HEK293 (cell line): ENCODE results near the gene CD93.

Experiments
- CTCF ChIA-PET: fragments of 350-600 bp; formaldehyde crosslinking; extraction: SDS; loops from one replicate; lab custom pipeline; 2021; ENCODE audit warnings: antibody characterized with exemption; lab: Yijun Ruan, JAX
- POLR2A ChIA-PET: fragments of 300-600 bp; formaldehyde crosslinking; extraction: SDS; loops from one replicate; lab custom pipeline; 2020; ENCODE audit warnings: antibody characterized with exemption, inconsistent platforms; lab: Yijun Ruan, JAX
- H3K27ac ChIP-seq: fragments of 200-500 bp; sonication (Bioruptor generic); 2 replicates; pipeline ENCODE4 v1.5.1; 2014; ENCODE audit warnings: low read depth, low read length, control low read depth, inconsistent platforms; ENCODE audit errors: extremely low read depth
- H3K36me3 ChIP-seq, 2 experiments: fragments of 200-500 bp in 1 of 2; sonication (Bioruptor generic) in 1 of 2; 1 replicate in 1 of 2; 2 replicates in 1 of 2; pipeline ENCODE4 v1.5.1; 2014 to 2017; ENCODE audit warnings: inconsistent platforms in 2 of 2, low read length in 2 of 2; ENCODE audit not compliant: control insufficient read depth in 2 of 2, insufficient read depth in 1 of 2
- H3K4me1 ChIP-seq: fragments of 200-500 bp; sonication (Bioruptor generic); 2 replicates; pipeline ENCODE4 v1.5.1; 2014; ENCODE audit warnings: mild to moderate bottlenecking, low read length, inconsistent platforms; ENCODE audit not compliant: control insufficient read depth, insufficient read depth
- H3K4me3 ChIP-seq: 2 replicates; pipeline ENCODE4 v1.5.1; 2011; ENCODE audit warnings: low read depth, mild to moderate bottlenecking, control low read depth, low read length, moderate library complexity
- H3K9me3 ChIP-seq: fragments of 200-500 bp; sonication (Bioruptor generic); 2 replicates; pipeline ENCODE4 v1.5.1; 2014; ENCODE audit warnings: low read depth, low read length, inconsistent platforms; ENCODE audit not compliant: control insufficient read depth, insufficient read depth
- GLI2 ChIP-seq: fragments of 450-650 bp; formaldehyde crosslinking; IDR thresholded peaks from 2 replicates; pipeline ENCODE4; 2017; ENCODE audit warnings: missing biosample characterization, missing genetic modification characterization, low read depth, borderline replicate concordance
- TCF7L2 ChIP-seq: IDR thresholded peaks from 2 replicates; pipeline ENCODE4 v1.6.1; 2011; ENCODE audit warnings: low read depth, mild to moderate bottlenecking, inconsistent platforms, low read length, moderate library complexity, borderline replicate concordance
- ZBTB8A ChIP-seq: fragments of 450-650 bp; formaldehyde crosslinking; IDR thresholded peaks from 2 replicates; pipeline ENCODE4 v1.5.1; 2016; ENCODE audit warnings: missing biosample characterization, missing genetic modification characterization
- ZEB2 ChIP-seq: fragments of 450-650 bp; formaldehyde crosslinking; IDR thresholded peaks from 2 replicates; pipeline ENCODE4 v1.5.1; 2016; ENCODE audit warnings: missing biosample characterization, missing genetic modification characterization
- ZIC2 ChIP-seq: fragments of 450-650 bp; formaldehyde crosslinking; IDR thresholded peaks from 2 replicates; pipeline ENCODE4 v1.5.1; 2016; ENCODE audit warnings: missing biosample characterization, missing genetic modification characterization
- ZNF133 ChIP-seq: fragments of 450-650 bp; formaldehyde crosslinking; IDR thresholded peaks from 2 replicates; pipeline ENCODE4 v1.5.1; 2016; ENCODE audit warnings: missing biosample characterization, missing genetic modification characterization
- ZNF146 ChIP-seq: fragments of 450-650 bp; formaldehyde crosslinking; IDR thresholded peaks from 2 replicates; pipeline ENCODE4 v1.5.1; 2016; ENCODE audit warnings: missing biosample characterization, missing genetic modification characterization
- ZNF148 ChIP-seq: fragments of 450-650 bp; formaldehyde crosslinking; IDR thresholded peaks from 2 replicates; pipeline ENCODE4 v1.5.0; 2017; ENCODE audit warnings: missing biosample characterization, missing genetic modification characterization, borderline replicate concordance
- ZNF37A ChIP-seq: fragments of 450-650 bp; IDR thresholded peaks from 2 replicates; pipeline ENCODE4 v1.5.1; 2018; ENCODE audit warnings: missing biosample characterization, missing genetic modification characterization
- ZNF423 ChIP-seq: fragments of 450-650 bp; formaldehyde crosslinking; IDR thresholded peaks from 2 replicates; pipeline ENCODE4 v1.5.1; 2016; ENCODE audit warnings: missing biosample characterization, missing genetic modification characterization
- ZNF580 ChIP-seq: fragments of 450-650 bp; formaldehyde crosslinking; IDR thresholded peaks from 2 replicates; pipeline ENCODE4 v1.5.1; 2016; ENCODE audit warnings: missing biosample characterization, missing genetic modification characterization
- ZNF677 ChIP-seq: fragments of 450-650 bp; IDR thresholded peaks from 2 replicates; pipeline ENCODE4 v1.5.0; 2018; ENCODE audit warnings: missing biosample characterization, mild to moderate bottlenecking, missing genetic modification characterization, moderate library complexity
- ZNF707 ChIP-seq: fragments of 450-650 bp; formaldehyde crosslinking; IDR thresholded peaks from 2 replicates; pipeline ENCODE4 v1.5.1; 2016; ENCODE audit warnings: missing biosample characterization, missing genetic modification characterization
- ZNF785 ChIP-seq: fragments of 450-650 bp; formaldehyde crosslinking; IDR thresholded peaks from 2 replicates; pipeline ENCODE4 v1.5.1; 2016; ENCODE audit warnings: missing biosample characterization, missing genetic modification characterization
- ZSCAN16 ChIP-seq: fragments of 450-650 bp; formaldehyde crosslinking; IDR thresholded peaks from 2 replicates; pipeline ENCODE4 v1.5.1; 2016; ENCODE audit warnings: missing biosample characterization, missing genetic modification characterization
- TF ChIP-seq, protein P1 (sequence below): fragments of 450-650 bp; formaldehyde crosslinking; IDR thresholded peaks from 2 replicates; pipeline ENCODE4 v1.5.1; 2016; ENCODE audit warnings: missing biosample characterization, missing genetic modification characterization, borderline replicate concordance
- TF ChIP-seq, protein P2 (sequence below): fragments of 450-650 bp; formaldehyde crosslinking; IDR thresholded peaks from 2 replicates; pipeline ENCODE4 v1.5.1; 2016; ENCODE audit warnings: missing biosample characterization, missing genetic modification characterization

Gene CD93

DNA sequence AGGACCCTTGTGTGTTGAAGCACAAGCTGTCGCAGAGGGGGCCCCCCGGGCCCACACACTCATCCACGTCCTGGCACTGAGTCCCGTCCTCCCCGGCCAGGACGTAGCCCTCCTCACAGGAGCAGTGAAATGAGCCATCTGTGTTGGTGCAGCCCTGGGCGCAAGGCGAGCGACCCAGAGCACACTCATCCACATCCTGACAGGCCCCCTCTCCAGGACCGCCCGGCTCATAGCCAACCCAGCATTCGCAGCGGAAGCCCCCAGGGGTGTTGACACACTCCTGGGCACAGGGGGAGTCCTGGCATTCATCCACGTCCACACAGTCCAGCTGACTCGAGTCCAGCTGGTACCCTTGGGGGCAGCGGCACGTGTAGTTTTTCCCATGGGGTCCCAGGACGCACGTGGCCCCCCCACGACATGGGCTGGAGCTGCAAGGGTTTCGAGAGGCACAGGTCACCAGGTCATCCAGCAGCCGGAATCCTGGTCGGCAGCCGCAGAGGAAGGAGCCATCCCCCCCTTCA lies 1.2 kb downstream of the CD93 start (continued):
- TF ChIP-seq, protein P1, sequence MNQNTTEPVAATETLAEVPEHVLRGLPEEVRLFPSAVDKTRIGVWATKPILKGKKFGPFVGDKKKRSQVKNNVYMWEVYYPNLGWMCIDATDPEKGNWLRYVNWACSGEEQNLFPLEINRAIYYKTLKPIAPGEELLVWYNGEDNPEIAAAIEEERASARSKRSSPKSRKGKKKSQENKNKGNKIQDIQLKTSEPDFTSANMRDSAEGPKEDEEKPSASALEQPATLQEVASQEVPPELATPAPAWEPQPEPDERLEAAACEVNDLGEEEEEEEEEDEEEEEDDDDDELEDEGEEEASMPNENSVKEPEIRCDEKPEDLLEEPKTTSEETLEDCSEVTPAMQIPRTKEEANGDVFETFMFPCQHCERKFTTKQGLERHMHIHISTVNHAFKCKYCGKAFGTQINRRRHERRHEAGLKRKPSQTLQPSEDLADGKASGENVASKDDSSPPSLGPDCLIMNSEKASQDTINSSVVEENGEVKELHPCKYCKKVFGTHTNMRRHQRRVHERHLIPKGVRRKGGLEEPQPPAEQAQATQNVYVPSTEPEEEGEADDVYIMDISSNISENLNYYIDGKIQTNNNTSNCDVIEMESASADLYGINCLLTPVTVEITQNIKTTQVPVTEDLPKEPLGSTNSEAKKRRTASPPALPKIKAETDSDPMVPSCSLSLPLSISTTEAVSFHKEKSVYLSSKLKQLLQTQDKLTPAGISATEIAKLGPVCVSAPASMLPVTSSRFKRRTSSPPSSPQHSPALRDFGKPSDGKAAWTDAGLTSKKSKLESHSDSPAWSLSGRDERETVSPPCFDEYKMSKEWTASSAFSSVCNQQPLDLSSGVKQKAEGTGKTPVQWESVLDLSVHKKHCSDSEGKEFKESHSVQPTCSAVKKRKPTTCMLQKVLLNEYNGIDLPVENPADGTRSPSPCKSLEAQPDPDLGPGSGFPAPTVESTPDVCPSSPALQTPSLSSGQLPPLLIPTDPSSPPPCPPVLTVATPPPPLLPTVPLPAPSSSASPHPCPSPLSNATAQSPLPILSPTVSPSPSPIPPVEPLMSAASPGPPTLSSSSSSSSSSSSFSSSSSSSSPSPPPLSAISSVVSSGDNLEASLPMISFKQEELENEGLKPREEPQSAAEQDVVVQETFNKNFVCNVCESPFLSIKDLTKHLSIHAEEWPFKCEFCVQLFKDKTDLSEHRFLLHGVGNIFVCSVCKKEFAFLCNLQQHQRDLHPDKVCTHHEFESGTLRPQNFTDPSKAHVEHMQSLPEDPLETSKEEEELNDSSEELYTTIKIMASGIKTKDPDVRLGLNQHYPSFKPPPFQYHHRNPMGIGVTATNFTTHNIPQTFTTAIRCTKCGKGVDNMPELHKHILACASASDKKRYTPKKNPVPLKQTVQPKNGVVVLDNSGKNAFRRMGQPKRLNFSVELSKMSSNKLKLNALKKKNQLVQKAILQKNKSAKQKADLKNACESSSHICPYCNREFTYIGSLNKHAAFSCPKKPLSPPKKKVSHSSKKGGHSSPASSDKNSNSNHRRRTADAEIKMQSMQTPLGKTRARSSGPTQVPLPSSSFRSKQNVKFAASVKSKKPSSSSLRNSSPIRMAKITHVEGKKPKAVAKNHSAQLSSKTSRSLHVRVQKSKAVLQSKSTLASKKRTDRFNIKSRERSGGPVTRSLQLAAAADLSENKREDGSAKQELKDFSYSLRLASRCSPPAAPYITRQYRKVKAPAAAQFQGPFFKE (tag by site-specific recombination), result no peak

- Histone ChIP-seq H3K4me1 (no peaks in the 10 kb centered on the region), H3K4me3 (no peak overlapping the region)
- TF ChIP-seq ZNF785 (tag by site-specific recombination), result no peak
- no peak for TF ChIP-seq ZNF146 (tag by site-specific recombination)
- TF ChIP-seq, protein P2, sequence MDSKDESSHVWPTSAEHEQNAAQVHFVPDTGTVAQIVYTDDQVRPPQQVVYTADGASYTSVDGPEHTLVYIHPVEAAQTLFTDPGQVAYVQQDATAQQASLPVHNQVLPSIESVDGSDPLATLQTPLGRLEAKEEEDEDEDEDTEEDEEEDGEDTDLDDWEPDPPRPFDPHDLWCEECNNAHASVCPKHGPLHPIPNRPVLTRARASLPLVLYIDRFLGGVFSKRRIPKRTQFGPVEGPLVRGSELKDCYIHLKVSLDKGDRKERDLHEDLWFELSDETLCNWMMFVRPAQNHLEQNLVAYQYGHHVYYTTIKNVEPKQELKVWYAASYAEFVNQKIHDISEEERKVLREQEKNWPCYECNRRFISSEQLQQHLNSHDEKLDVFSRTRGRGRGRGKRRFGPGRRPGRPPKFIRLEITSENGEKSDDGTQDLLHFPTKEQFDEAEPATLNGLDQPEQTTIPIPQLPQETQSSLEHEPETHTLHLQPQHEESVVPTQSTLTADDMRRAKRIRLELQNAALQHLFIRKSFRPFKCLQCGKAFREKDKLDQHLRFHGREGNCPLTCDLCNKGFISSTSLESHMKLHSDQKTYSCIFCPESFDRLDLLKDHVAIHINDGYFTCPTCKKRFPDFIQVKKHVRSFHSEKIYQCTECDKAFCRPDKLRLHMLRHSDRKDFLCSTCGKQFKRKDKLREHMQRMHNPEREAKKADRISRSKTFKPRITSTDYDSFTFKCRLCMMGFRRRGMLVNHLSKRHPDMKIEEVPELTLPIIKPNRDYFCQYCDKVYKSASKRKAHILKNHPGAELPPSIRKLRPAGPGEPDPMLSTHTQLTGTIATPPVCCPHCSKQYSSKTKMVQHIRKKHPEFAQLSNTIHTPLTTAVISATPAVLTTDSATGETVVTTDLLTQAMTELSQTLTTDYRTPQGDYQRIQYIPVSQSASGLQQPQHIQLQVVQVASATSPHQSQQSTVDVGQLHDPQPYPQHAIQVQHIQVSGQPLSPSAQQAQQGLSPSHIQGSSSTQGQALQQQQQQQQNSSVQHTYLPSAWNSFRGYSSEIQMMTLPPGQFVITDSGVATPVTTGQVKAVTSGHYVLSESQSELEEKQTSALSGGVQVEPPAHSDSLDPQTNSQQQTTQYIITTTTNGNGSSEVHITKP (tag by site-specific recombination), result no peak
These were observed 1.8 kb downstream of the CD93 start for GRCh38 chr20:23084282-23084844.

GRCh38 chr20:23083553-23084220 lies 2.4 kb downstream of the CD93 start:
- Histone ChIP-seq H3K4me1 (no peaks in the 10 kb centered on the region), H3K27ac (no peak overlapping the region), H3K9me3 (no peaks in the 10 kb centered on the region), H3K36me3 (no peaks in the 10 kb centered on the region), H3K4me3 (no peak overlapping the region)
- CTCF ChIA-PET, result no interaction called here
- POLR2A ChIA-PET, result no interaction called here
- TF ChIP-seq ZSCAN16 (tag by site-specific recombination), result no peak
- no peak for TF ChIP-seq TCF7L2
- no peak for TF ChIP-seq ZNF707
- no peak for TF ChIP-seq GLI2 (tag by site-specific recombination)
- TF ChIP-seq ZNF37A (tag by site-specific recombination), result no peak
- TF ChIP-seq ZNF133 (tag by site-specific recombination), result no peak
- TF ChIP-seq ZNF148 (tag by site-specific recombination), result no peak
- TF ChIP-seq ZIC2 (tag by site-specific recombination), result no peak
- TF ChIP-seq ZEB2 (tag by site-specific recombination), result no peak
- TF ChIP-seq ZNF423, result no peak
- no peak for TF ChIP-seq ZNF580
- TF ChIP-seq ZNF677 (tag by site-specific recombination), result no peak
- TF ChIP-seq ZBTB8A (tag by site-specific recombination), result no peak

More at GRCh38 chr20:23084282-23084844, 1.8 kb downstream of the CD93 start:
- ChIA-PET CTCF (no interaction called here), POLR2A (no interaction called here)
- Histone ChIP-seq H3K9me3 (no peaks in the 10 kb centered on the region), H3K27ac (no peak overlapping the region), H3K36me3 (no peaks in the 10 kb centered on the region)
